SK-N-SH treated with all-trans-retinoic acid at 6 μM for 48 hours (cell line): ENCODE data around the gene APBA2.

Experiments used
- ATAC-seq: fragments of 200-7000 bp; cut with Tn5 transposase; 3 replicates; pipeline ENCODE4 v1.9.1; 2020; ENCODE audit warnings: mild to moderate bottlenecking, moderate library complexity
- ARNTL ChIP-seq: fragments of 450-650 bp; formaldehyde crosslinking; IDR thresholded peaks from 2 replicates; pipeline ENCODE4 v1.5.0; 2020; ENCODE audit warnings: low read depth, mild to moderate bottlenecking, moderate library complexity, borderline replicate concordance
- BACH2 ChIP-seq: fragments of 250-450 bp; sonication (Bioruptor Pico); IDR thresholded peaks from 2 replicates; pipeline ENCODE4 v1.9.0; 2021; ENCODE audit warnings: mild to moderate bottlenecking, borderline replicate concordance
- CSDC2 ChIP-seq: fragments of 250-450 bp; sonication (Bioruptor Pico); IDR thresholded peaks from 2 replicates; pipeline ENCODE4 v1.5.0; 2020; ENCODE audit warnings: mild to moderate bottlenecking, moderate library complexity
- CSRNP3 ChIP-seq: fragments of 250-450 bp; sonication (Bioruptor Pico); IDR thresholded peaks from 2 replicates; pipeline ENCODE4 v1.5.1; 2021; ENCODE audit warnings: mild to moderate bottlenecking, moderate library complexity
- ESRRG ChIP-seq: fragments of 250-450 bp; sonication (Bioruptor Pico); IDR thresholded peaks from 2 replicates; pipeline ENCODE4 v1.6.1; 2021; ENCODE audit warnings: mild to moderate bottlenecking
- GLIS3 ChIP-seq: fragments of 250-450 bp; sonication (Bioruptor Pico); IDR thresholded peaks from 2 replicates; pipeline ENCODE4 v1.5.0; 2020; ENCODE audit warnings: mild to moderate bottlenecking, moderate library complexity
- ISL1 ChIP-seq: fragments of 250-450 bp; sonication (Bioruptor Pico); IDR thresholded peaks from 2 replicates; pipeline ENCODE4 v2.1.2; 2022; ENCODE audit warnings: mild to moderate bottlenecking, moderate library complexity
- OSR1 ChIP-seq: fragments of 250-450 bp; sonication (Bioruptor Pico); IDR thresholded peaks from 2 replicates; pipeline ENCODE4 v1.8.0; 2022; ENCODE audit warnings: moderate library complexity, mild to moderate bottlenecking, inconsistent platforms
- PPARA ChIP-seq: fragments of 250-450 bp; sonication (Bioruptor Pico); IDR thresholded peaks from 2 replicates; pipeline ENCODE4 v1.5.0; 2020; ENCODE audit warnings: mild to moderate bottlenecking, borderline replicate concordance
- RARB ChIP-seq: fragments of 250-450 bp; sonication (Bioruptor Pico); IDR thresholded peaks from 2 replicates; pipeline ENCODE4 v1.8.0; 2021; ENCODE audit warnings: mild to moderate bottlenecking, moderate library complexity
- SNAI2 ChIP-seq: fragments of 250-450 bp; sonication (Bioruptor Pico); IDR thresholded peaks from 2 replicates; pipeline ENCODE4 v1.5.0; 2020; ENCODE audit warnings: mild to moderate bottlenecking, moderate library complexity
- TCF4 ChIP-seq: fragments of 250-450 bp; sonication (Bioruptor Pico); IDR thresholded peaks from 2 replicates; pipeline ENCODE4 v1.8.0; 2021; ENCODE audit warnings: mild to moderate bottlenecking, moderate library complexity, borderline replicate concordance
- TOX ChIP-seq: fragments of 250-450 bp; sonication (Bioruptor Pico); IDR thresholded peaks from 2 replicates; pipeline ENCODE4 v1.8.0; 2021; ENCODE audit warnings: mild to moderate bottlenecking, moderate library complexity, borderline replicate concordance
- ZC3H10 ChIP-seq: fragments of 250-450 bp; sonication (Bioruptor Pico); IDR thresholded peaks from 2 replicates; pipeline ENCODE4 v1.5.1; 2021; ENCODE audit warnings: mild to moderate bottlenecking, moderate library complexity
- ZFP3 ChIP-seq: fragments of 250-450 bp; sonication (Bioruptor Pico); IDR thresholded peaks from 2 replicates; pipeline ENCODE4 v1.5.0; 2020; ENCODE audit warnings: mild to moderate bottlenecking, moderate library complexity
- ZFP30 ChIP-seq: fragments of 450-650 bp; formaldehyde crosslinking; IDR thresholded peaks from 2 replicates; pipeline ENCODE4 v1.5.0; 2022; ENCODE audit warnings: mild to moderate bottlenecking, moderate library complexity
- ZNF565 ChIP-seq: fragments of 450-650 bp; formaldehyde crosslinking; conservative IDR thresholded peaks from 2 replicates; pipeline ENCODE4 v1.5.0; 2020; ENCODE audit warnings: low read depth, mild to moderate bottlenecking, moderate library complexity
- ZNF8 ChIP-seq: fragments of 450-650 bp; formaldehyde crosslinking; IDR thresholded peaks from 2 replicates; pipeline ENCODE4 v1.5.0; 2020; ENCODE audit warnings: mild to moderate bottlenecking, moderate library complexity
- TF ChIP-seq, protein P1 (sequence below): fragments of 250-450 bp; sonication (Bioruptor Pico); IDR thresholded peaks from 2 replicates; pipeline ENCODE4 v1.8.0; 2020; ENCODE audit warnings: mild to moderate bottlenecking, moderate library complexity, borderline replicate concordance
- TF ChIP-seq, protein P2 (sequence below): fragments of 250-450 bp; sonication (Bioruptor Pico); IDR thresholded peaks from 2 replicates; pipeline ENCODE4 v1.5.0; 2020; ENCODE audit warnings: mild to moderate bottlenecking, moderate library complexity
- TF ChIP-seq, protein P3 (sequence below): fragments of 250-450 bp; sonication (Bioruptor Pico); IDR thresholded peaks from 2 replicates; pipeline ENCODE4 v1.5.1; 2020; ENCODE audit warnings: low read depth, mild to moderate bottlenecking, moderate library complexity

APBA2 gene

GRCh38 chr15:29054171-29055045 is 168.6 kb downstream of the APBA2 start:
- no peak for TF ChIP-seq CSRNP3 (CRISPR knock-in tag)
- no peak for TF ChIP-seq ZFP30 (CRISPR knock-in tag)
- no peak for TF ChIP-seq RARB (CRISPR knock-in tag)
- no peak for TF ChIP-seq ZC3H10 (CRISPR knock-in tag)
- TF ChIP-seq BACH2 (CRISPR knock-in tag), result no peak
- no peak for TF ChIP-seq SNAI2 (CRISPR knock-in tag)
- no peak for TF ChIP-seq ISL1 (CRISPR knock-in tag)
- no peak for ATAC-seq

- ATAC-seq, result no peak
- TF ChIP-seq ZNF8 (CRISPR knock-in tag) (no peak), ARNTL (no peak), TOX (no peak), ZNF565 (no peak), CSRNP3 (CRISPR knock-in tag) (no peak), OSR1 (CRISPR knock-in tag) (no peak), ESRRG (CRISPR knock-in tag) (no peak), ISL1 (CRISPR knock-in tag) (no peak), ZFP3 (CRISPR knock-in tag) (no peak), CSDC2 (CRISPR knock-in tag) (no peak), SNAI2 (CRISPR knock-in tag) (no peak), ZFP30 (CRISPR knock-in tag) (no peak), PPARA (CRISPR knock-in tag) (no peak), RARB (CRISPR knock-in tag) (no peak), TCF4 (CRISPR knock-in tag) (no peak), GLIS3 (CRISPR knock-in tag) (no peak)
- TF ChIP-seq, protein P1, sequence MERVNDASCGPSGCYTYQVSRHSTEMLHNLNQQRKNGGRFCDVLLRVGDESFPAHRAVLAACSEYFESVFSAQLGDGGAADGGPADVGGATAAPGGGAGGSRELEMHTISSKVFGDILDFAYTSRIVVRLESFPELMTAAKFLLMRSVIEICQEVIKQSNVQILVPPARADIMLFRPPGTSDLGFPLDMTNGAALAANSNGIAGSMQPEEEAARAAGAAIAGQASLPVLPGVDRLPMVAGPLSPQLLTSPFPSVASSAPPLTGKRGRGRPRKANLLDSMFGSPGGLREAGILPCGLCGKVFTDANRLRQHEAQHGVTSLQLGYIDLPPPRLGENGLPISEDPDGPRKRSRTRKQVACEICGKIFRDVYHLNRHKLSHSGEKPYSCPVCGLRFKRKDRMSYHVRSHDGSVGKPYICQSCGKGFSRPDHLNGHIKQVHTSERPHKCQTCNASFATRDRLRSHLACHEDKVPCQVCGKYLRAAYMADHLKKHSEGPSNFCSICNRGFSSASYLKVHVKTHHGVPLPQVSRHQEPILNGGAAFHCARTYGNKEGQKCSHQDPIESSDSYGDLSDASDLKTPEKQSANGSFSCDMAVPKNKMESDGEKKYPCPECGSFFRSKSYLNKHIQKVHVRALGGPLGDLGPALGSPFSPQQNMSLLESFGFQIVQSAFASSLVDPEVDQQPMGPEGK (CRISPR knock-in tag), result no peak
- TF ChIP-seq, protein P2, sequence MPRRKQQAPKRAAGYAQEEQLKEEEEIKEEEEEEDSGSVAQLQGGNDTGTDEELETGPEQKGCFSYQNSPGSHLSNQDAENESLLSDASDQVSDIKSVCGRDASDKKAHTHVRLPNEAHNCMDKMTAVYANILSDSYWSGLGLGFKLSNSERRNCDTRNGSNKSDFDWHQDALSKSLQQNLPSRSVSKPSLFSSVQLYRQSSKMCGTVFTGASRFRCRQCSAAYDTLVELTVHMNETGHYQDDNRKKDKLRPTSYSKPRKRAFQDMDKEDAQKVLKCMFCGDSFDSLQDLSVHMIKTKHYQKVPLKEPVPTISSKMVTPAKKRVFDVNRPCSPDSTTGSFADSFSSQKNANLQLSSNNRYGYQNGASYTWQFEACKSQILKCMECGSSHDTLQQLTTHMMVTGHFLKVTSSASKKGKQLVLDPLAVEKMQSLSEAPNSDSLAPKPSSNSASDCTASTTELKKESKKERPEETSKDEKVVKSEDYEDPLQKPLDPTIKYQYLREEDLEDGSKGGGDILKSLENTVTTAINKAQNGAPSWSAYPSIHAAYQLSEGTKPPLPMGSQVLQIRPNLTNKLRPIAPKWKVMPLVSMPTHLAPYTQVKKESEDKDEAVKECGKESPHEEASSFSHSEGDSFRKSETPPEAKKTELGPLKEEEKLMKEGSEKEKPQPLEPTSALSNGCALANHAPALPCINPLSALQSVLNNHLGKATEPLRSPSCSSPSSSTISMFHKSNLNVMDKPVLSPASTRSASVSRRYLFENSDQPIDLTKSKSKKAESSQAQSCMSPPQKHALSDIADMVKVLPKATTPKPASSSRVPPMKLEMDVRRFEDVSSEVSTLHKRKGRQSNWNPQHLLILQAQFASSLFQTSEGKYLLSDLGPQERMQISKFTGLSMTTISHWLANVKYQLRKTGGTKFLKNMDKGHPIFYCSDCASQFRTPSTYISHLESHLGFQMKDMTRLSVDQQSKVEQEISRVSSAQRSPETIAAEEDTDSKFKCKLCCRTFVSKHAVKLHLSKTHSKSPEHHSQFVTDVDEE, result no peak
These were observed 170.1 kb downstream of the APBA2 start for GRCh38 chr15:29055876-29056275.

GRCh38 chr15:29056839-29057450 is 171.2 kb downstream of the APBA2 start:
- ATAC-seq, result no peak
- TF ChIP-seq, protein P3, sequence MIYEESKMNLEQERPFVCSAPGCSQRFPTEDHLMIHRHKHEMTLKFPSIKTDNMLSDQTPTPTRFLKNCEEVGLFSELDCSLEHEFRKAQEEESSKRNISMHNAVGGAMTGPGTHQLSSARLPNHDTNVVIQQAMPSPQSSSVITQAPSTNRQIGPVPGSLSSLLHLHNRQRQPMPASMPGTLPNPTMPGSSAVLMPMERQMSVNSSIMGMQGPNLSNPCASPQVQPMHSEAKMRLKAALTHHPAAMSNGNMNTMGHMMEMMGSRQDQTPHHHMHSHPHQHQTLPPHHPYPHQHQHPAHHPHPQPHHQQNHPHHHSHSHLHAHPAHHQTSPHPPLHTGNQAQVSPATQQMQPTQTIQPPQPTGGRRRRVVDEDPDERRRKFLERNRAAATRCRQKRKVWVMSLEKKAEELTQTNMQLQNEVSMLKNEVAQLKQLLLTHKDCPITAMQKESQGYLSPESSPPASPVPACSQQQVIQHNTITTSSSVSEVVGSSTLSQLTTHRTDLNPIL (CRISPR knock-in tag), result no peak
- TF ChIP-seq ESRRG (CRISPR knock-in tag) (no peak), ISL1 (CRISPR knock-in tag) (no peak), PPARA (CRISPR knock-in tag) (no peak), GLIS3 (CRISPR knock-in tag) (no peak), CSDC2 (CRISPR knock-in tag) (no peak), SNAI2 (CRISPR knock-in tag) (no peak), CSRNP3 (CRISPR knock-in tag) (no peak), ZNF565 (no peak), TOX (no peak)
- TF ChIP-seq, protein P1 (CRISPR knock-in tag), result no peak
